22Rv1 (cell line): ENCODE measurements around the gene ATP5F1B.

ENCODE experiments used
- H3K27ac ChIP-seq: fragments of 450-650 bp; 2 replicates; pipeline ENCODE4 v1.5.1; 2017
- ZFX ChIP-seq: fragments of 450-650 bp; IDR thresholded peaks from 2 replicates; pipeline ENCODE4 v1.6.1; 2017; ENCODE audit warnings: antibody characterized with exemption, borderline replicate concordance
- TF ChIP-seq, protein P1 (sequence below): fragments of 450-650 bp; IDR thresholded peaks from 2 replicates; pipeline ENCODE4 v1.5.1; 2017; ENCODE audit warnings: mild to moderate bottlenecking

ATP5F1B gene

GRCh38 chr12:56634242-56634836 is 11.4 kb downstream of the ATP5F1B start:
- H3K27ac ChIP-seq: peak overlapping the region; percentile 96
- TF ChIP-seq ZFX: no peak
- TF ChIP-seq, protein P1, sequence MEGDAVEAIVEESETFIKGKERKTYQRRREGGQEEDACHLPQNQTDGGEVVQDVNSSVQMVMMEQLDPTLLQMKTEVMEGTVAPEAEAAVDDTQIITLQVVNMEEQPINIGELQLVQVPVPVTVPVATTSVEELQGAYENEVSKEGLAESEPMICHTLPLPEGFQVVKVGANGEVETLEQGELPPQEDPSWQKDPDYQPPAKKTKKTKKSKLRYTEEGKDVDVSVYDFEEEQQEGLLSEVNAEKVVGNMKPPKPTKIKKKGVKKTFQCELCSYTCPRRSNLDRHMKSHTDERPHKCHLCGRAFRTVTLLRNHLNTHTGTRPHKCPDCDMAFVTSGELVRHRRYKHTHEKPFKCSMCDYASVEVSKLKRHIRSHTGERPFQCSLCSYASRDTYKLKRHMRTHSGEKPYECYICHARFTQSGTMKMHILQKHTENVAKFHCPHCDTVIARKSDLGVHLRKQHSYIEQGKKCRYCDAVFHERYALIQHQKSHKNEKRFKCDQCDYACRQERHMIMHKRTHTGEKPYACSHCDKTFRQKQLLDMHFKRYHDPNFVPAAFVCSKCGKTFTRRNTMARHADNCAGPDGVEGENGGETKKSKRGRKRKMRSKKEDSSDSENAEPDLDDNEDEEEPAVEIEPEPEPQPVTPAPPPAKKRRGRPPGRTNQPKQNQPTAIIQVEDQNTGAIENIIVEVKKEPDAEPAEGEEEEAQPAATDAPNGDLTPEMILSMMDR: no peak

DNA sequence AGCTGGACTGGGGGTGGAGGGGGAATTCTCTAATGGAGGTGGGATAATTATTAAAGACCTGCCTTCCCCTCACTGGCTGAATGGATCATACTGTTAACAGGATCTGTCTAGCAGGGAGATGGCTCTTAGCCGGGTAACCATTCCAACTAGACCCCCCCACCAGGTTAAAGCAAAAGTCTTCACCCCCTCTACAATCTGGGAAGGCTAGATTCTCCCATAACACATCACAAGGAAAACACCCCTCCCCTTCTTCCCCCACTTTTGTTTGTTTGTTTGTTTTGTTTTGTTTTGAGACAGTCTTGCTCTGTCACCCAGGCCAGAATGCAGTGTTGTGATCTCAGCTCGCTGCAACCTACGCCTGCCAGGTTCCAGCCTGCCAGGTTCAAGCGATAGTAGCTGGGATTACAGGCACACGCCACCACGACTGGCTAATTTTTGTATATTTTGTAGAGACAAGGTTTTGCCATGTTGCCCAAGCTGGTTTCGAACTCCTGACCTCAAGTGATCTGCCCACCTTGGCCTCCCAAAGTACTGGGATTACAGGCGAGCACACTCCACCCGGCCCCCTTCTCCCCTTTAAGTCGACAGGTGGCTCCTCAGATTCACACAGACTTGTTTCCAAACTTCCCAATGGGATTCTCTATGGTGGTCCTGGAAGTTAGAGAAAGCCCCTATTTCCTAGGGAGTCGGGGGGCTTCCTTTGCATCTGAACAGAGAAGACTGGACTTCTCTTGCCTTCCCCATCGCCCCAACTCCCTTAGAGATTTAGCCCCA is 12.1 kb downstream of the ATP5F1B start:
- TF ChIP-seq, protein P1: no peak
- TF ChIP-seq ZFX: no peak
- H3K27ac ChIP-seq: peak overlapping the region; percentile 96

DNA sequence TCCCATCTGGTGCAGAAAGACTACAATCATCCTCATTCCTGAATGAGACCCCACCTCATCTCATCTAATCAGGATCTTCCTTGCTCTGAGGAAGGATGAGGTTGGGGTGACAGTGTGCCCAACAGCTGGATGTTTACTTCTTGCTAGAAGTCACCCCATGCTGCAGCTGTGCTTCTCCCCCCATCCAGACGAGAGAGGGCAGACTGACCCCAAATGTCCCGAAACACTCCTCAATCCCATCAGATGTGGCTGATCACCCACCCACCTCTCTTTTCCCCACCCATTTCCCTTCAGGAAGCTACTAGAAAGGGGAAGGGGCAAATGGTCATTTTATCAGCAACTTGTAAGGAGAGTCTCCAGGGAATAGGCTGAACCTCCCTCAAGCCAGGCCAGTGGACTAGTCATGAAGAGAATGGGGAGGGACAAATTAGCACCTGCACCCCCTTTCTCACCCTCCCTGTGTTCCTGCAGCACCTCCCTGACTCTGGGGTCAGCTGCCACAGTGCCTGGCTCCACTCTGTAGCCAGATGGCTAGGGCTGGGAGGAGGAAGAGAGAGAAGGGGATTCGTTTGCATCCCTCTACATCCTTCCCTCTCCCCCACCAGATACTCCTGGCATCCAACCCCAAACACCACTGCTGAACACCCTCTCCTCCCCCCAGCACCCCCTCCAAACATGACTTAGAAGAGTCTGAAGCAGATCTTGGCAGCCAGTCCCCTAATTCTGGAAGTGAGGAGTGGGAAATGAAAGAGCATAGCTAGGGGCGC is 12.9 kb downstream of the ATP5F1B start:
- H3K27ac ChIP-seq: peak overlapping the region; percentile 96
- no peak for TF ChIP-seq ZFX

DNA sequence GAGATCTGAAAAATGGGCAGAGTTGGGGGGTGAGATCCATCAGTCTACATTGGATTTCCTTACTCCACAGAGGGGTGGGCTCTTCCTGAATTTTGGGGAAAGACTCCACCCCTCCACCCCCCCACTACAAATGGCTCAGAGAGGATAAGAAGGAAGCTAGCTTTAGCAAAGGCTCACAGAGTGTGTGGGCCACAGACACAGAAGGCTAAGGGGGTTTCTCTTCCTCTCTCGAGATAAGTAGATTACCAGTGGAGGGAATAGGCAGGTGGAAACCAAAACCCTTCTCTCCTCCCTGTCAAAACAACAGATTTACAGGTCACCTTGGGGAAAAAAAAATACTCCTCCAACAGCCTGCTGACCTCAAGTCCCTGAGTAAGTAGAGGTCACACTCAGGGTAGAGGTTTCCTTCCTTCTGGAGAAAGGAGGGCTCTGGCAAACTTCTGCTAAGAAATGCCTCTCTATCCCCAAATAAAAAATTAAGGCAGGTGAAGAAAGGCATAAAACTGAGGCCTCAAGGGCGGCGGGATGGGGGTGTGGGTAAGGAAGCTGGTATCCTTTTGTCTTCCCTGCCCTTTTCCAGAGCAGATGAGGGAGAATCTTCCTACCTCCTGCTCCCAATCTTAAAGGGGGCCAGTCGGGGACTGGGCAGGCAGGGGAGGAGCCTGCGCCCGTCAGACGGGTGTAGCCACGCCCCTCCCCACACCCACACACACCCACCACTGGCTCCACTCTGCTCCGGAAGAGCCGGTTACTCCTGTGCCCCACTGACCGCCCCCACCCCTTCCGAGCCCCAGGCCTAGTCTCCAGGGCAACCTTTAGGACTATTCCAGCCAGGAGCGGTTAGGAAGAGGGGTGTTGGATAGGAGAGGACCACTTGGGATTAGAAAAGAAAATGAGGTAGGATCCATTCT is 13.7 kb downstream of the ATP5F1B start:
- peak overlapping the region; percentile 96 for H3K27ac ChIP-seq
- TF ChIP-seq ZFX: no peak
- TF ChIP-seq, protein P1: no peak

GRCh38 chr12:56630180-56630632 is 15.6 kb downstream of the ATP5F1B start, which contains the start of gene BAZ2A:
Gene BAZ2A (minus strand): TSS chr12:56630326. CDS start chr12:56617530, 12,796 bp downstream.
- TF ChIP-seq, protein P1: no peak
- TF ChIP-seq ZFX: no peak
- peak within 1 kb of the TSS; percentile 96 for H3K27ac ChIP-seq

- TF ChIP-seq ZFX: no peak
- TF ChIP-seq, protein P1: no peak
- H3K27ac ChIP-seq: peak overlapping the region; percentile 96
Measured at GRCh38 chr12:56629459-56630179, 16.2 kb downstream of the ATP5F1B start.
